Parathyroid adenoma (tissue), 2 donors: ENCODE measurements around the gene MRPL43.

Experiments used
- H2AFZ ChIP-seq: fragments of 300-600 bp; sonication (generic); one replicate; pipeline ENCODE4 v1.7.0; 2017; ENCODE audit warnings: antibody characterized with exemption, mild to moderate bottlenecking
- H3K27ac ChIP-seq: fragments of 300-600 bp; sonication (generic); one replicate; pipeline ENCODE4 v1.7.0; 2017
- H3K27me3 ChIP-seq: fragments of 300-600 bp; sonication (generic); one replicate; pipeline ENCODE4 v1.7.0; 2017; ENCODE audit warnings: low read length; ENCODE audit not compliant: control insufficient read depth, insufficient read depth
- H3K36me3 ChIP-seq: fragments of 300-600 bp; sonication (generic); one replicate; pipeline ENCODE4 v1.7.0; 2017; ENCODE audit warnings: low read length; ENCODE audit not compliant: control insufficient read depth, insufficient read depth
- H3K4me1 ChIP-seq: fragments of 300-600 bp; sonication (generic); one replicate; pipeline ENCODE4 v1.7.0; 2017; ENCODE audit warnings: control low read depth
- H3K4me2 ChIP-seq: fragments of 300-600 bp; sonication (generic); one replicate; pipeline ENCODE4 v1.7.0; 2017; ENCODE audit warnings: low read length
- H3K4me3 ChIP-seq: fragments of 300-600 bp; sonication (generic); one replicate; pipeline ENCODE4 v1.7.0; 2017; ENCODE audit warnings: low read depth, low read length
- H3K79me2 ChIP-seq: fragments of 300-600 bp; sonication (generic); one replicate; pipeline ENCODE4 v1.7.0; 2017; ENCODE audit warnings: control low read depth
- H3K9ac ChIP-seq: fragments of 300-600 bp; sonication (generic); one replicate; pipeline ENCODE4 v1.7.0; 2017; ENCODE audit warnings: mild to moderate bottlenecking
- H3K9me3 ChIP-seq: fragments of 300-600 bp; sonication (generic); one replicate; pipeline ENCODE4 v1.7.0; 2017; ENCODE audit warnings: low read length; ENCODE audit not compliant: control insufficient read depth
- TF ChIP-seq, protein P1 (sequence below): fragments of 300-600 bp; sonication (generic); IDR thresholded peaks from one replicate; pipeline ENCODE4 v1.7.0; 2017; ENCODE audit warnings: antibody characterized with exemption, mild to moderate bottlenecking
- donor health status: primary hyperparathyroidism.

The MRPL43 gene

GRCh38 chr10:101030496-101031127 lies 43.3 kb upstream of the MRPL43 start:
- TF ChIP-seq, protein P1, sequence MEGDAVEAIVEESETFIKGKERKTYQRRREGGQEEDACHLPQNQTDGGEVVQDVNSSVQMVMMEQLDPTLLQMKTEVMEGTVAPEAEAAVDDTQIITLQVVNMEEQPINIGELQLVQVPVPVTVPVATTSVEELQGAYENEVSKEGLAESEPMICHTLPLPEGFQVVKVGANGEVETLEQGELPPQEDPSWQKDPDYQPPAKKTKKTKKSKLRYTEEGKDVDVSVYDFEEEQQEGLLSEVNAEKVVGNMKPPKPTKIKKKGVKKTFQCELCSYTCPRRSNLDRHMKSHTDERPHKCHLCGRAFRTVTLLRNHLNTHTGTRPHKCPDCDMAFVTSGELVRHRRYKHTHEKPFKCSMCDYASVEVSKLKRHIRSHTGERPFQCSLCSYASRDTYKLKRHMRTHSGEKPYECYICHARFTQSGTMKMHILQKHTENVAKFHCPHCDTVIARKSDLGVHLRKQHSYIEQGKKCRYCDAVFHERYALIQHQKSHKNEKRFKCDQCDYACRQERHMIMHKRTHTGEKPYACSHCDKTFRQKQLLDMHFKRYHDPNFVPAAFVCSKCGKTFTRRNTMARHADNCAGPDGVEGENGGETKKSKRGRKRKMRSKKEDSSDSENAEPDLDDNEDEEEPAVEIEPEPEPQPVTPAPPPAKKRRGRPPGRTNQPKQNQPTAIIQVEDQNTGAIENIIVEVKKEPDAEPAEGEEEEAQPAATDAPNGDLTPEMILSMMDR, result no peak
- Histone ChIP-seq H3K9ac (no peak overlapping the region), H3K27ac (peak overlapping the region; percentile 89)

DNA sequence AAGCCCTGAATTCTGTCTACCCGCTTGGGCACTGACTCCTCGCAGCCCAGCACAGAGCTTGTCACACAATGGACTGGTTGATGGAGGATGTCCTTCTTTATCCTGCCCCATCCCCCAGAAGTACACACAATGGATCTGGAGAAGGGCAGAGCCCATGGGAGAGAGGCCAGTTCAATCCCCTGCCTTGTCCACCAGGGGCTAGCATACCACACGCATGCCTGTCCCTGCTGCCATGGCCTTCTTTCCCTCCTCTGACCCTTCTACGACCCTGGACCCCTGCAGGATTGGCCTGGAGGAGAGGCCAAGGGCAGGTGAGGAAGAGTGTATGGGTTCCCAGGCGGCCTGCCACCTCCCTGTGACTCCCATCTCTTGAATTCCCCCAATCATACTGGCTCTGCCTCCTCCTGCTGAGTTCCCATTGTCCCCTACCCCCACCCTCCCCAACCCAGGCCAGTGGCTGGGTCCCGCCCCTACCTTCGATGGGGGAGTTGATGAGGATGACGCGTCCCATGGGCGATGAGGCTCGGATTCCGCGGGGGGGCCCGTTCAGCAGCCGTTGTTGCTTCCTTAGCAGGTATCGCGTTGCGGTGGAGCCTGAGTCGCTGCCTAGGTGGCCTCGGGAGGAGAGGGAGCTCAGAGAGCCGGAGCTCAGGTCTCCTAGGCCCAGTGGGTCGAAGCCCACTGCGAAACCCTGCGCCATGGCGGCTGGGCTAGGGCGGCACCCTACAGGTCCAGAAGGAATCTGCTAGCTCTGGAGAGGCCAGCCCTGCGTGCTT lies 42.4 kb upstream of the MRPL43 start:
- TF ChIP-seq, protein P1, result no peak
- Histone ChIP-seq H3K4me1 (peaks cover 31% of the 10 kb centered on the region), H3K27me3 (no peaks in the 10 kb centered on the region), H3K9me3 (no peaks in the 10 kb centered on the region), H3K36me3 (no peaks in the 10 kb centered on the region), H3K4me2 (no peak overlapping the region), H3K9ac (no peak overlapping the region), H3K27ac (peak overlapping the region; percentile 89), H3K79me2 (no peaks in the 10 kb centered on the region), H3K4me3 (no peak overlapping the region), H2AFZ (peak overlapping the region; percentile 25)

More at GRCh38 chr10:101030496-101031127, 43.3 kb upstream of the MRPL43 start:
- Histone ChIP-seq H3K4me2 (peak overlapping the region; percentile 100), H3K36me3 (no peaks in the 10 kb centered on the region), H3K4me3 (peak overlapping the region; percentile 89), H3K79me2 (no peaks in the 10 kb centered on the region), H2AFZ (peak overlapping the region; percentile 87), H3K4me1 (peaks cover 31% of the 10 kb centered on the region), H3K9me3 (no peaks in the 10 kb centered on the region), H3K27me3 (no peaks in the 10 kb centered on the region)

GRCh38 chr10:101028446-101029337 lies 41.4 kb upstream of the MRPL43 start:
- Histone ChIP-seq H3K9ac (no peak overlapping the region), H2AFZ (peak overlapping the region; percentile 53), H3K27me3 (no peaks in the 10 kb centered on the region), H3K4me2 (no peak overlapping the region), H3K36me3 (no peaks in the 10 kb centered on the region), H3K79me2 (no peaks in the 10 kb centered on the region), H3K9me3 (no peaks in the 10 kb centered on the region), H3K4me1 (peaks cover 31% of the 10 kb centered on the region), H3K4me3 (no peak overlapping the region), H3K27ac (peak overlapping the region; percentile 89)
- TF ChIP-seq, protein P1, result no peak

GRCh38 chr10:101027106-101027720 lies 39.9 kb upstream of the MRPL43 start:
- Histone ChIP-seq H3K79me2 (no peaks in the 10 kb centered on the region), H3K4me1 (peaks cover 22% of the 10 kb centered on the region), H3K36me3 (no peaks in the 10 kb centered on the region), H3K4me3 (no peak overlapping the region), H3K27ac (no peak overlapping the region), H3K27me3 (no peaks in the 10 kb centered on the region), H3K9me3 (no peaks in the 10 kb centered on the region), H3K4me2 (no peak overlapping the region), H2AFZ (no peak overlapping the region), H3K9ac (no peak overlapping the region)
- TF ChIP-seq, protein P1, result no peak
